ENCODE data around the gene PLPPR5.

DNA sequence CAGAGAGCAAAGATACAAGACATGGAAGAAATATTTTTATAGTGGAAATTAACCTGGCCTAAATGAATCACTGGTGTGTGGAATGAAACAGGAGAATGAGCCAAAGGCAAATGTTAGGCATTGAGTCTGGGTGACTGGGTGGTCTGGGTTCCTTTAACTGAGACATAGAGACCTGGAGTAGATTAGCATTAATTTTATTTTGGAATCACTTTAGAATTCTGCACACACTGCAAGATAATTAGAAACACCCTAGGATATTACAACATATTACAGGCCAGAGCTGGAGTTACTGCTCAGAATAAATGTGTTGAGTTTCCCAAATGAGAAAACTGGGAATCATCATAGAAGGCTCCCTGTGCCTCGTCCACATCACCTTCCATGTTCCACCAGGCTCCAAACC is 85.5 kb downstream of the PLPPR5 start:
- TF ChIP-seq, protein P1, sequence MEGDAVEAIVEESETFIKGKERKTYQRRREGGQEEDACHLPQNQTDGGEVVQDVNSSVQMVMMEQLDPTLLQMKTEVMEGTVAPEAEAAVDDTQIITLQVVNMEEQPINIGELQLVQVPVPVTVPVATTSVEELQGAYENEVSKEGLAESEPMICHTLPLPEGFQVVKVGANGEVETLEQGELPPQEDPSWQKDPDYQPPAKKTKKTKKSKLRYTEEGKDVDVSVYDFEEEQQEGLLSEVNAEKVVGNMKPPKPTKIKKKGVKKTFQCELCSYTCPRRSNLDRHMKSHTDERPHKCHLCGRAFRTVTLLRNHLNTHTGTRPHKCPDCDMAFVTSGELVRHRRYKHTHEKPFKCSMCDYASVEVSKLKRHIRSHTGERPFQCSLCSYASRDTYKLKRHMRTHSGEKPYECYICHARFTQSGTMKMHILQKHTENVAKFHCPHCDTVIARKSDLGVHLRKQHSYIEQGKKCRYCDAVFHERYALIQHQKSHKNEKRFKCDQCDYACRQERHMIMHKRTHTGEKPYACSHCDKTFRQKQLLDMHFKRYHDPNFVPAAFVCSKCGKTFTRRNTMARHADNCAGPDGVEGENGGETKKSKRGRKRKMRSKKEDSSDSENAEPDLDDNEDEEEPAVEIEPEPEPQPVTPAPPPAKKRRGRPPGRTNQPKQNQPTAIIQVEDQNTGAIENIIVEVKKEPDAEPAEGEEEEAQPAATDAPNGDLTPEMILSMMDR (IDR thresholded peaks at IDR 0.05) = no peak
- TF ChIP-seq POLR2AphosphoS5 (IDR thresholded peaks at IDR 0.05) (no peak), POLR2A (IDR thresholded peaks at IDR 0.05) (no peak), EP300 (IDR thresholded peaks at IDR 0.05; ENCODE audit: low read depth) (no peak)

All from transverse colon (tissue), 4 donors.